Hepatocyte (in vitro differentiated cells): ENCODE results near the gene DTNBP1.

Source experiments
- EZH2phosphoT487 ChIP-seq: fragments of 200-600 bp; sonication (generic); IDR thresholded peaks from one replicate; pipeline ENCODE4 v1.6.1; 2018; ENCODE audit warnings: antibody characterized with exemption, mild to moderate bottlenecking, low read depth, moderate library complexity; ENCODE audit not compliant: unreplicated experiment, severe bottlenecking
- TF ChIP-seq, protein P1 (sequence below): fragments of 200-600 bp; sonication (generic); IDR thresholded peaks from 2 replicates; pipeline ENCODE4 v1.5.1; 2016; ENCODE audit warnings: antibody characterized with exemption, mild to moderate bottlenecking; ENCODE audit not compliant: poor library complexity

DNA sequence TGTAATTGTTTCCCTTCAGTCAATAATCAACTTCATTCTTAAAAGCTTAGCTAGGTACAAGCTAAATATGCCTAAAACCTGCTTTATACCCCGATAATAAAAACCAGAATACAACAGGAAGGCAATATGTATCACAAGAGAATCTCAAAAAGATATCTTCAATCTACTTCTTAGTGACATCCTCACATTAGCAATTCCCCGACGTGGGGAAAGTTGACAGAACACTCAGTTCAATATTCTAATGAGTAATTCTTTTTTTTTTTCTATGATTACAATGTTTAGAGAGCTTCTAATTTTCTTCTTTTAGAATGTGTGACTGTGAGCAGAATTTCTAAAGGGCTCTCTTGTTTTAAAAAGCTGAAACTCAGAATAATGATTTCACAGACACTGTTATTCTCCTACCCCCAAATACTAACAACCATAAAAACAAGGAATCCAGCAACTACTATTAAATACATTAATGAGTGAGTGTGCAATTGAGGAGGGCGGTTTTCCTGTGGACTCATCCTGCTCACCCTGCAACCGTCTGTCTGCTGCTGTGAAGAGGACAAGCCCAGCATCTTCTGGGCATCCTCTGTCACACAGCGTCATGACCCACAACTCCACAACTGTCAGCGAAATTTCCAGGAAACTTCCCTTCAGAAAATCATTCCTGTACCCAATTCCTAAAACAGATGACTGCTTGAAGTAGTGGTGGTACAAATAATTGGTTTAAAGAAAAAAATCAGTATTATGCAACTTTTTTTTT is 68.1 kb downstream of the DTNBP1 start:
- TF ChIP-seq, protein P1, sequence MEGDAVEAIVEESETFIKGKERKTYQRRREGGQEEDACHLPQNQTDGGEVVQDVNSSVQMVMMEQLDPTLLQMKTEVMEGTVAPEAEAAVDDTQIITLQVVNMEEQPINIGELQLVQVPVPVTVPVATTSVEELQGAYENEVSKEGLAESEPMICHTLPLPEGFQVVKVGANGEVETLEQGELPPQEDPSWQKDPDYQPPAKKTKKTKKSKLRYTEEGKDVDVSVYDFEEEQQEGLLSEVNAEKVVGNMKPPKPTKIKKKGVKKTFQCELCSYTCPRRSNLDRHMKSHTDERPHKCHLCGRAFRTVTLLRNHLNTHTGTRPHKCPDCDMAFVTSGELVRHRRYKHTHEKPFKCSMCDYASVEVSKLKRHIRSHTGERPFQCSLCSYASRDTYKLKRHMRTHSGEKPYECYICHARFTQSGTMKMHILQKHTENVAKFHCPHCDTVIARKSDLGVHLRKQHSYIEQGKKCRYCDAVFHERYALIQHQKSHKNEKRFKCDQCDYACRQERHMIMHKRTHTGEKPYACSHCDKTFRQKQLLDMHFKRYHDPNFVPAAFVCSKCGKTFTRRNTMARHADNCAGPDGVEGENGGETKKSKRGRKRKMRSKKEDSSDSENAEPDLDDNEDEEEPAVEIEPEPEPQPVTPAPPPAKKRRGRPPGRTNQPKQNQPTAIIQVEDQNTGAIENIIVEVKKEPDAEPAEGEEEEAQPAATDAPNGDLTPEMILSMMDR: no peak
- TF ChIP-seq EZH2phosphoT487: no peak
